Muscle of back (tissue), 11 donors: Measurements from ENCODE around the gene IGSF3. TPM values are rescaled to one million over a fixed set of nuclear protein-coding genes. Genes with fewer than 3 reads are reported as not detected.
"Not testable (repeated sequence)": the region's sequence is repeated elsewhere in the genome, so short reads cannot be mapped to it uniquely, and the experiment has no call there.

Experiments
- DNase-seq, 3 donors: peaks; one replicate each; pipeline versions ENCODE4 v3.0.0 to v3.0.0-alpha.2; 2013
- polyA plus RNA-seq, 10 donors: library from polyadenylated mRNA; unstranded; fragments of 120-200 nt; gene quantifications; one replicate each; pipeline ENCODE4 v1.2.1, GENCODE V29; 2013; ENCODE audit not compliant: insufficient read length in 10 of 10

The IGSF3 gene
- polyA plus RNA-seq, 10 donors, result 15.4 to 52.1 (median 29.9) TPM

DNA sequence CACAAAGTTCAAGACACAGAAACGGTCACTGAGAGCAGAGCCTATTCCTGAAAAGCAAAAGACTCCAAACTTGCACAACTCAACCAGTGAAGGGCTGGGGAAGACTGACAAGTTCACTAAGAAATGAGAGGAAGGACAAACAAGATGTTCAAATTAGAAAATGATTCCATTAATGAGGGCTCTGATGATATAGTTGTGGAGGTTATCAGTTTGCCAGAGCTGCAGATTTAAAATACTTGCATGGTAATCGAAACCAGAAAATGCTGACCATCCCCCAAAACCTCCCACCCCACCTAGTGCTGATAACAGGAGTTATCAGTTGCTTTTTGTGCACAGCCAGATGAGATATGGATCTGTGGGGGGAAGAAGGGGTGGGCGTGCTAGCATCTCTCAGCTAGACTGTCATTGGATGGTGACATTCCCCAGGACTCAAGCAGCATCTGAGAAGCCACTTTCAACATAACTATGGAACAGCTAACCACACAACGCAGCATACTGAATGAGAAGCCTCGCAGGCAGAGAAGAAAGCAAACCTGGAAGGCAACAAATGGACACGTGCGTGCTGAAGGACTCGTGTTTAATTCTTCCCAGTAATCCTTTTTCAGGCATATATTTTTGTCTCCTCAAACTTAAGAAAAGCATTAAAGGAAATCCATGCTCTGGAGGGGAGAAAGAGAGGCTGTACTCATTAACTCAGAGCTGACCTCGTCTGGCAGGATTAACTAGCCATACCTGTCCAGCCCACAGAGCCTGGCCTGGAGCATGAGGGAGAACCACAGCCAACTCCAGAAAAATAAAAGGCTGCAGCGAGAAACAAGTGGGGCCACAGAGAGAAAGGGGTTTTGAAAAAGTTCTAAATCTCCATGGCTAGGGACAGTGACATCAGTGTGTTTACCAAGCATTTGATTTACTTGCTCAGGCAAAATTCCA lies 35.3 kb downstream of the IGSF3 start:
- not testable (repeated sequence) for DNase-seq

DNA sequence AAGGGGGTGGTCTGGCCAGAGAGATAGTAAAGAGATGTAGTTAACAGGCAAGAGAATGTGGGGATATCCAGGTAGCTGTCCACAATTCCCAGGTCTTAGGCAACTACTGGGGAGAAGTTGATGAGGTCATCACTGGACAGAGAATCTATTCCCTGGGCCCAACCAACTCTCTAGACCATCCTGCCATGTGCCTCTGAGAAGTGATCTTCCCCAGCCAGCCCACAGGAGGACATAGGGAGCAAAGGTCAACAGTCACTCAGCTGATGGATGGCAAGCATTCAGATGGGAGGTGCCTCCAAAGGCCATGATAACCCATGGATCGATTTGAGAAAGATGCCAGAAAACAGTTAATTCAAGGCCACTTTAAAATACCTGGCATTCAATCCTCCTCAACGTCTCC lies 36.0 kb downstream of the IGSF3 start:
- not testable (repeated sequence) for DNase-seq

DNA sequence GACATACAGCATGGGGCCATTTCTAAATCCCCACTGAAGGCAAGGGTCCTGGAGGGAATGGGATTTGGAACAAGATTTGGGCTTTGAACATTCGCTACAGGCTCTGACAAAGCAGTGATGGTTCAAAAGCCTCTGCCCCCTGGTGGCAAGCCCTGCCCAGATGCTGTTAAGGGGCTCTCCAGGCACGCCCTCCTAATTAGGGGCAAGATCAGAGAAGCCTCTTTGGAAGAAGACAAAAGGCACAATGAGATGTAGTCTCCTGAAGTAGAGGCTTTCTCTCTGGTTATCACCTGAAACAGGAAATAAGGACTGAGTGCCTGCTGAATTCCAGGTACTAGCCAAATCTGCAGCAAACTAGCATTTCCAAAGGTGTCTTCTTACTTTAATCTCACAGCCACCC lies 37.5 kb downstream of the IGSF3 start:
- DNase-seq, result not testable (repeated sequence)

DNA sequence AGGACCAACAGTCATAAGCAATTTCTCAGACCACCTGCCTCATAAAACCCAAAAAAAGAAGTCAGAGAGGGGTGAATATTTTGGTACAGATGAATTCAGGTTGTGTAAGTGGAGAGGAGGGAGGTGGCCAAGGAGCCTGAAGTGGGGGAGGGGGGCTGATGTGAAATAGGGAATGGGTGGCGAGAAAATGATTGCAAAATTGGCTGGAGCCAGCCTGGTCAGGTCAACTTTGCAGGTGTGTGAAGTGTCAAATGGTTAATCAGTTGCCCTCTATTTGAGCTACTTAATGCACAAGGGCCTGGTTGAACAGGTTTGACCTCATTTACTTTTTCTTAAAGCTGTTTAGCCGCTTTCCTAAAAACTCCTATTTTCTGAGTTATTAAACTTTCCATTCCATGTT lies 38.1 kb downstream of the IGSF3 start:
- DNase-seq, result not testable (repeated sequence)

DNA sequence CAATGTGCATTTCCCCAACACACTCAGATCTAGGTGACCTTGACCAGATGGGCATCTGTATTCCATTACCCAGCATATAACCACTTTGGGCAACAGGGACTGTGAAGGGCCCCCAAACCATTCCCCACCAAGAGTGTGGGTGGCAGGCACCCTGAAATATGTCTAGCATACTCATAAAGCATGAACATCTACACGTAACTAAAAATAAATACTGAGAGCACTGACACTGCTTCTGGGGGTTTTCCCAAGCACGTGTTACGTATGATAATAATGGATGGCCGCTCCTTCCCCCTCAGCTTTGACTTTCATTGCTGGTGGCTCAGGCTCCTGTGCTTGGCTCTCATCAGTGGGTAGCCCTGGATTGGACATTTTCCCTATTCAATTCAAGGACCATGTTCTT lies 39.1 kb downstream of the IGSF3 start:
- DNase-seq, result no peak

DNA sequence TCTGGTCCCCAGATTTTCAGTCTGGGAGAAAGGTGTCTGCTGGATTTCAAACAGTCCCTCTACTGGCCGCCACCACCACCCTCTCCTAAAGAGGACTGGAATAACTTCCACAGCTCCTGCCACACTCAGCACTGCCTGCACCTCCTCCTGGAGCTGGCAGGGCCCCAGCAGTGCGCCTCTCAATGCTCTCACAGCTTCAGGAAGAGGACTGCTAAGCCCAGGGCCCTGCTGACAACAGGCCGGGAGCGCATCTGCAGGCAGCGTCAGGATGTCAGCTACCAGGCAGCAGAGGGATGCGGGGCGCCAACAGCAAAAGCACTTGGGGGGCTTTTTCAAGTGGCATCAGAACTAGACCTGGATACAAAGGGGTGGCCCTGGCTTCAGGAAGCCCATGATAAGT lies 40.2 kb downstream of the IGSF3 start:
- DNase-seq, result peak in 1 of 3 donors; percentile 34

DNA sequence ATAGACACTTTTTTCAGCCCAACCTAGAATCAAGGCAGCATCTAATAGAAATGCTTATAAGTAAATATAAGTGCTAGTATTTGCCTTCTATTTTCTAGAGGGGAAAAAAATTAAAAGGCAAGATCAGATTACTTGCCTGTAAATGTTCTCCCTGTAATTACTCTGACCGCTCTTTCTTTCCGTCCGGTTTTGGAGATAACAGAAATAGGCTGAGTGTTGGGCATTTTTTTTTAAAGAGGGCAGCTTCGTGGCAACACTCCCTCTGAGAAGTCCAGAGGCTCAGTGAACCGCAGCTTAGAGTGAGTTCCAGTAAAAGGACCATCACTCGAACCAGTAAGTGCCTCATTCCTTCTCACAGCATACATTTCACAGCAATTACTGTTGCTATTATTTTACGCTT lies 40.6 kb downstream of the IGSF3 start:
- DNase-seq, result not testable (repeated sequence)

DNA sequence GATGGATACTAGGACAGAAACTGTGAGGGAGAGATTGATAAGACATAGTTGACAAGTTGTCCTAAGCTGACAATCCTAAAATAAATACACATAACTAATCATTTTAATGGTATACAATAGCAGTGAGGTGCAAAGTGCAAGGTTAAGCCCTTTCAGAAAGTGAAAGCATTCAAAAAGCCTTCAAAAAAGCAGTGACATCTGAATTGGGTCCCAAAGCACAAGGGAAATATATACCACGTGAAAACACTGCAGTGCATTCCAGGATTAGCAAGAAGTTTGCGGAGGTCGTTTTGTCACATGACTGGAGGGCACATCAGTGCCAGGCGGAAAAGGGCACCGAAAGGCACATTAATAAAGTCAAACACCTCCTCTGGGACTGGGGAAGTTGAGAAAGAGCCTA lies 42.4 kb downstream of the IGSF3 start:
- not testable (repeated sequence) for DNase-seq

DNA sequence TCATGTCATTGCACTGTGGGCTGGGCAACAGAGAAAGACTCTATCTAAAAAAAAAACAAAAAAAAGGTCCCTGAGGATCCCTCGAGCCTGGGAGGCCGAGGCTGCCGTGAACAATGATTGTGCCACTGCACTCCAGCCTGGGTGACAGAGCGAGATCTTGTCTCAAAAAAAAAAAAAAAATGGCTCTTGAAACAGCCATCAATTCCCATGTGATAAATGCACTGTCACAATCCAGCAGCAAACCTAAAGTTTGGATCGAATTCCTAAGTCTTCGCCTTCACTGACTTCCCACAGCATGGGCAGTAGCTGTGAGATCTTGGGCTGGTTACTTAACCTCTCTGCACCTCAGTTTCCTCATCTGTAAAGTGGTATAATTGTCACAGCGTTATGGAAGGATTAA lies 43.5 kb downstream of the IGSF3 start:
- no peak for DNase-seq

DNA sequence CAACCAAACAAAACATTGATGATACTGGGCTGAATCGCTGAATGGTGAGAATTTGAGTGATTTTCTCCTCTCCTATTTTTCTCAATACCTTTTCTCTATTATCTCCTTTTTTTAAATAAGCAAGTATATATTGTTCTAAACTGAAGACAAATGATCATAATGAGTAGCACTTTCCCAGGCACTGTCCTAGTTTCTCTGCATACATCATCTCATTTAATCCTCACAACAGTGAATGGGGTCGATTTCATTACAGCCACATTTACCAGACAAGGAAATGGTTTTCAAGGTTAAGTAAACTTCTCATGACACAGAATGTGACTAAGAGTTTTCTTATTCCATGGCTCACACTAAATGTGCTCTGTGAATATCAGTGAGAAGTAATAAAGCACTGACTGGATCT lies 45.0 kb downstream of the IGSF3 start:
- DNase-seq, result not testable (repeated sequence)

DNA sequence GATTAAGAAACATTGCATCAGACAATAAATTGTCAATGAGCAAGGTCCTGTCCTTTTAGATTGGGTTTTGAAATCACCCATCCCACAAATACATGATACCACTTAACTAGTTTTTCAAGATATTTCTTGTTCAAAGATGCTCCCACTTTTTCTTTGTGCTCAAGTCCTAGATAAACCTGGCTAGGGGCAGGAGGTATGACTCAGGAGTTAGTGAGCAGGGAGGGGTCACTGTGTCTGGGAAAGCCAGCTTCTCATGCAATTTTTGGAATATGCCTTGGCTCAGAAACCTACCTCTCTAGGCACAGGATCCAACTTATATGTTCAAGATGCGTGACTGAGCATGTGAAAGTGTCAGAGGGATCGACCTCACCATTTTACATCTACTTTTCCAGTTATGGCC lies 45.8 kb downstream of the IGSF3 start:
- not testable (repeated sequence) for DNase-seq

DNA sequence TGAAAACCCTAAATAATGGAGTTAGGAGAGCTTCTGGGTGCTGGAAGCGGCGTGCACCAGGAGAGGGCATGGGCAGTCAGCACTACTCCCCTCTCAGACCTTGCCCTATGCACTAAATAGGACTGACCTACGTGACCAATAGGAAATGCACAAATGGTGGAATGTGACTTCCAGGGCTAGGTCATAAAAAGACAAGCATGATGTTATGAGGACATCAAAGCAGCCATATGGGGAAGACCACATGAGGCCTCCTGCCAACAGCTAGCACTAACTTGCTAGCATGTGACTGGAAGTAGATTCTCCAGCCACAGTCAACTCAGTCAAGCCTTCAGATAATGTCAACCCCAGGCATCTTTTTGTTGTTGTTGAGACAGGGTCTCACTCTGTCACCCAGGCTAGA lies 47.1 kb downstream of the IGSF3 start:
- not testable (repeated sequence) for DNase-seq

DNA sequence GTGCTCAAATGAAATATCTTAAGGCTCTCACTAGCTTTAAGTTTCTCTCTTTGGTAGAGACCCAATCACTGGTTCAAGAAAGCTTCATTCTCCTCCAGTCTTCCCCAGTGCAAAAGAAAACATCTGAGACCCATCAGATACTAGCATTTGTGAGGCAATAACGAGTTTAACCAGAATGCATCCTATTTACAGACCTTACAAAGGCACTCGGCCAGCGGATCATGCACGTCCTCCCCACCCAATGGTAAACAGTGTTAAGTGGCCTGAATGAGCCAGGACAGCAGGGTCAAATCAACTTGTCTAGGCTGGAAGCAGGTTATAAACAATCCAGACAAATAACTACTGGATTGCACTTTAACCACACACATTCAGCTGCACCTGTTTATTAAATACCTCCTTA lies 48.4 kb downstream of the IGSF3 start:
- not testable (repeated sequence) for DNase-seq

DNA sequence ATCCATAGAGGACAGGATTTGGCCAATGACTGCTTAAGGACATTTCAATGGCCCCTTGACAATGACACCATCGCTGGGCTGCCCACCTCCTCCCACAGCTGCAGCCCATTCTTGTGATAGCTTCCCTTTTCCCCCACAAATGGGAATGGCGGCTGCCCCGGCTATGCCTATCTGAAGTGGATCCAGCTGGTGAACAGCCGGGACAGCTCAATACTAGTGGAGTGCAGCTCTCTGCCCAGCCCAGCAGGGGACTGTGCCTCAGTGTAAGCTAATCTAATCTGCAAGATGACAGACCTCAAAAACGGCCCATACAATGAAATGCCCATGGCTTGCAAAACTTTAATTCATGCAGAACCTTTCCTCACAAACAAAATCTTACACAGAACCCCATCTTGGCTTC lies 49.7 kb downstream of the IGSF3 start:
- not testable (repeated sequence) for DNase-seq

DNA sequence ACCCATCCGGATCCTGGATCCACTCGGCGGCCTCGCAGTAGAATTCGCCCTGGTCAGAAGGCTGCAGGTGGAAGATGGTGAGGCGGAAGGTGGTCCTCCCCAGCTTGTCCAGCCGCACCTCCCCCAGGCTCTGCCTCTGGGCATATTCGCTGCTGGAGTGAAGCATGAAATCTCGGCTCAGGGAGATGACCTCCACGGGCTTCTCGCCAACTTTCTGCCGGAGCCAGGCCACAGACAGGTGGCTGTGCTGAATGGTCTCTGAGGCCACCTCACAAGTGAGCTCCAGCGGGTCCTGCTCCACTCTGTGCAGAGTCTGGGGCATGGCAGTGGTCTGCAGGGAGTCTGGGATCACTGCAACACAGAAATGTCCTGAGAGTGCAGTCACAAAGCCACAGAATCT lies 53.7 kb downstream of the IGSF3 start:
- not testable (repeated sequence) for DNase-seq

DNA sequence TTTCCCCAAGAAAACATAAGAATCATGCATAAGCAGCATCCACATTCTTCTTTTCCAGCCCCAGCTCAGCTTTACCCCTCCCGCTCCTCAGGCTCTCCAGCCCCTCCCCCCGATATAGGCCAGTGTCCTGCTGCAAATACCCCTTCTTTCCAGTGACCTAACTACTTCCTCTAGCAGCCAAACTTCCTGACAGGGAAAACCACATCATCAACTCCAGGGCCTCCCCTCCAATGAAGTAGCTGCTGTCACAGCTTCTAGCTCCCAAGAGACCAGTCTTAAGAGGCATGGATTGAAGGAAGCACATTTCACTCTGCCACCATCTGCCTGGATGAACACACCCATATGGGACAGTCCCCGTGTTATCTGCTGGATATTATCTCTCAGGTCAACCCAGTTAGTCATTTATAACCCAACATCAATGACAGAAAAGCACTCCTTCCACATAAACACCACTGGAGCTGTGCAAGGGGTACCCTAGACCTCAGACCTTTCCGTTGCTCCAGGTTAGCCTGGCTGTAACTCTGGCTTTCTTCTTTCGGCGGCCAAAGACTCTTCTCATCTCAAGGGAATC lies 57.6 kb downstream of the IGSF3 start:
- not testable (repeated sequence) for DNase-seq

DNA sequence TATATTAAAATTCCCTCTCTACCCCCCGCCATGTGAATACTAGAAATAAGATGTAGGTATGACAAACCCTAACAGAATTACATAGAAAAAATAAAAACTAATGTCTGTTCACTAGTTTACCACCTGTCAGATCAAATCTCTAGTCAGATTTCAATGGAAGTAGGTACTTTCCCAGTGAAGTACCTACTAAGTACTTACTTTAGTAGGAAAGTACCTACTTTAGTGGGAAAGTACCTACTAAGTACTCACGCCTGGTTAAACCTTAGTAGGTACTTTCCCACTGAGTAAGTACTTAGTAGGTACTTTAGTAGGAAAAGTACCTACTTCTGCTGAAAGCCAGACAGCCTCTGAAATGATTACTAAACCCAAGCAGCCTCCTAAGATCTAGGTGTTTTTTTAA lies 58.7 kb downstream of the IGSF3 start:
- DNase-seq, result not testable (repeated sequence)

DNA sequence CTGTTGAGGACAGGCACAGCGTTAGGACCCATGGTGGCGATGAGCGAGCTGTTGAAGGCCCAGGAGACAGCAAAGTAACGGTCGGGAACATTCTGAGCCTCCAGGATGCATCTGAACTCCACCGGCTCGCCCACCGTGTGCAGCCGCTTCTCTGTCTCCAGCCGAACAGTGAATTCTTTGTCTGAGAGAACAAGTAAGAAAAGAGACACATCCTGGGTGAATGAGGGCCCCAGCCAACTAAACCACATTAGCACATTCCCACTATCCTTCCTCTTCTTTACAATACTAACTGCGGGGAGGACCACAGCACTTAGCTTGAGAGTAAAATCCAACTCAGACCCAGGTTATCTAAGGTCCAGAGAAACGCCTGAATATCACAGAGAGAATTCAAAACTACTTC lies 59.4 kb downstream of the IGSF3 start:
- DNase-seq, result not testable (repeated sequence)

DNA sequence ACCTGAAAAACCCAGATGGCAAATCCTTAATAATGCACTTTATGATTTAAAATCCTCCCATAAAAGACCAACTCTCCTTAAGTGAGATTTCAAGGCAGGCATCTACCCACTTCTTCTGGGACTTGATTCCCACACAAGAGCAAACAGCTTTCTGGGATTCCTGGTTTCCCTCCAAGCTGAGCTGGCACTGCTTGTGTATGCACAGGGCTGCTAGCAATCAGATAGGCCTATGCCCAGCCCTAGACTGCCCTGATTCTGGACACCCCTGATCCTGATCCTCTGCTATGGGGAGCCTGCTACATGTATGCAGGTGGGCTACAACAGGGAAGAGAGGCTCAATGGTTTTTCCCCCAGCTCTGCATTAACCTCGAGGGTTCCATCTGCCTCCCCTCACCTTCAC lies 60.1 kb downstream of the IGSF3 start:
- not testable (repeated sequence) for DNase-seq

DNA sequence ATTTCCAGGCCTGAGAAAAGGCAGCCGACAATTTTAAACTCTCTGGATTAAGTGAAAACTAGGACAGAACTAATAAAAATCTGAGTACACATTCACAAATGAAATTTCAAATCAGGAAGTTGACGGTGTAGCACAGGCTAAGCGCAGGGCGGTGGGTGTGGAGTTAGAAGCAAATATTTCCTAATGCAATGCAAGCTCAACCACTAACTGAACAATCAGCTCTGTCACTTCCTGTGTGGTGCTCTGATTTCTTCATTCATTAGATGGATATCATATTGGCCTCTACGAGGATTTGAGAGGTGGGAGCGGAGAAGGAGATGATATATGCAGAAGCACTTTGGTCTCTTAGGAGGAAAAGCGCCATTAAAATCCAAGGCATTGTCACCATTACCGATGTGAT lies 61.5 kb downstream of the IGSF3 start:
- not testable (repeated sequence) for DNase-seq

DNA sequence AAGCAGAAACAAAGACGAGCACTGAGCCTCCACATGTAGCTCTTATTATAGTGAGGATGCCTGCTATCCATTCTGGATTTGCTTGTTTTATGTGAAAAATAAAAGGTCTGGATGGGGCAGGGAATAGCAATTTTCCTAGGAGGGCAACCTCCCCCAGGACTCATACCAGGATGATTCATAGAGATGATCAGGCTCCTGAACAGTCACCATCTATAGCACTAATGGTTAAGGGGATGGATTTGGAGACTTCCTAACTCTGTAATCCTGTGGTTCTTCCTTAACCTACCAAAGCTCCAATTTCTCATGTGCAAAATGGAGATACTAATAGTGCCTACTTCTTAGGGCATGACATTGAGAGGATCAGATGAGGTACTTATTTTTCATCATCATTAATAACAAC lies 62.2 kb downstream of the IGSF3 start:
- no peak for DNase-seq

DNA sequence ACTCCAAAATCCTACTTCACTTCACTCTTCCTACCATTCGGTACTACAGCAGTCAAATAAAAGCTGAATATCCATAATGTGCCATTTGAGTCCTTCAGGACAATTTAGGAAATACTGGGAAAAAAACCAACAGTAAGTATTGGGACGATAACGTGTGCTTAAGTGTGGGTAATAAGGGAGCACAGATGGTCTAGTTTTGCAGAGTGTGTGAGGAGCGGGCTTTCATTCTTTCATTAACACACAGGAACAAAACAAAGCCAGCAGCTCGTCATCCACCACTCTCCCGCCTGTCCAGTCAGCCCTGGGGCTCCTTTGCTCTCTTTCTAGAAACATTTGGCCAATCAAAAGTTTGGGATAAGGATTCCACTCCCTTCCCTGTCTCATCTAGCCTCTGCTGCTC lies 63.1 kb downstream of the IGSF3 start:
- DNase-seq, result not testable (repeated sequence)

DNA sequence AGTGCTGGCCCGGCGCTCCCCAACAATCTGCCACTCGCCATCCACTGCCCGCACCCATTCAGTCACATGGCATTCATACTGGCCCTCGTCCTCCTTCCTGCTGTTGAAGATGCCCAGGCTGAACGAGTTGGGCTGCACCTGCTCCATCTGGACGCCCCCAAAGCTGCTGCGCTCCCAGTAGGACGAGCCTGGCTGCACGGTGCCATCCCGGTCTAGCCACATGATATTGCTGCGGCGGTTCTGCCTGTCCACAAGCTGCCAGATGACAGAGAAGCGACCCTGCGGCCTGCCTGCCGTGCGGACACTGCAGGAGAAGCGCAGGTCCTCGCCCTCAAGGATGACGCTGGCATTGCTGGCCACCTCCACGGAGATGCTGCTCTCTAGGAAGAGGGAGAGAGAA lies 63.9 kb downstream of the IGSF3 start:
- DNase-seq, result not testable (repeated sequence)
